H1 (cell line): Measurements from ENCODE around the gene DMGDH. TPM values are rescaled to one million over a fixed set of nuclear protein-coding genes. Genes with fewer than 3 reads are reported as not detected.

Source experiments
- CHD1 ChIP-seq: IDR thresholded peaks from 2 replicates; pipeline ENCODE4 v1.6.1; 2012; ENCODE audit warnings: low read depth, low read length, improper control_type of control experiment
- RNF2 ChIP-seq: fragments of 200-900, 300-1000 bp; sonication (generic); IDR thresholded peaks from 2 replicates; pipeline ENCODE4 v1.7.1; 2016; ENCODE audit warnings: borderline replicate concordance, low read depth, mild to moderate bottlenecking, antibody characterized with exemption, low read length; ENCODE audit not compliant: poor library complexity, severe bottlenecking; ENCODE audit errors: missing control alignments
- polyA plus RNA-seq, 7 experiments: library from polyadenylated mRNA; depleted of rRNA in 3 of 7; stranded (reverse) in 5 of 7; unstranded in 2 of 7; fragments of >200 nt in 5 of 7; fragments of 200-250 nt in 2 of 7; gene quantifications; 1 replicate in 5 of 7; 2 replicates in 1 of 7; 4 replicates in 1 of 7; pipeline versions ENCODE4 v1.2.1 to v1.2.3, GENCODE V29; 2011 to 2013; ENCODE audit warnings: missing spikeins in 2 of 7, mixed read lengths in 2 of 7
- total RNA-seq: library from RNA; stranded (reverse); fragmentation: NEBNext Ultra II Directional; extraction: Animal tissue kit (Norgen Biotek cat#: 25700); gene quantifications from 2 replicates; pipeline ENCODE4 v1.2.1, GENCODE V29; 2021

DMGDH gene
- total and polyA plus RNA-seq, 2 of the 8 experiments (the other 6 are each of a cell fraction or from before 2014, with no cell fraction given) = 0.15 TPM; not detected in 1

DNA sequence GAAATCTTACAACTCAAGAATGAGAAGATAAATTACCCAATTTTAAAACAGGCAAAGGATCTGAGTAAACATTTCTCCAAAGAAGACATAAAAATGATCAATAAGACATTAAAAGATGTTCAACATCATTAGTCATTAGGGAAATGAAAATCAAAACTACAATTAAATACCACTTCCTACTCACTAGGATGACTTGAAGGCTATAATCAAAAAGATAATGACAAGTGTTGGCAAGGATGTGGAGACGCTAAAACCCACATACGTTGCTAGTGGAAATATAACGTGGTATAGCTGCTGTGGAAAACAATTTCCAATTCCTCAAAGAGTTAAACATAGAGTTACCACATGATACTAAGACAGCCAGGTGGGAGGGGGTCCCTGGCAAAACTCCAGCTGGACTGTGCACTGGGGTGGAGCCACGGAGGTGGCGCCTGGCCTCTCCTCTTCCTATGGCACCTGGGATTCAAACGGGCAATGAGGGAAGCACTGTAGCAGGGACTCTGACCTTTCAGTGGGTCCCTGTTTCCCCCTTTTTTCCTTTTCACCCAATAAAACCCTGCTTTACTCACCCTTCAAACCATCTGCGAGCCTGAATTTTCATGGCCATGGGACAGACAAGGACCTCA lies 90.2 kb downstream of the DMGDH start (continued):
- TF ChIP-seq RNF2 = no peak
- no peak for TF ChIP-seq CHD1
